SU-DHL-6 (cell line): ENCODE measurements around the gene RFX4.

Source experiments
- H2AFZ ChIP-seq: fragments of 200-600 bp; sonication (generic); 2 replicates; pipeline ENCODE4 v1.6.1; 2014; ENCODE audit warnings: low read depth, mild to moderate bottlenecking, moderate library complexity, mixed read lengths, antibody characterized with exemption, low read length; ENCODE audit not compliant: severe bottlenecking
- H3F3A ChIP-seq: fragments of 200-600 bp; shearing (Covaris generic); 2 replicates; pipeline ENCODE4 v1.6.0; 2016; ENCODE audit warnings: antibody characterized with exemption, mild to moderate bottlenecking; ENCODE audit not compliant: insufficient read depth
- H3K27ac ChIP-seq: fragments of 200-600 bp; sonication (generic); 2 replicates; pipeline ENCODE4 v1.5.1; 2016; ENCODE audit warnings: low read depth, mild to moderate bottlenecking, low read length, moderate library complexity, mixed read lengths
- H3K27me3 ChIP-seq: fragments of 200-600 bp; sonication (generic), shearing (Covaris generic); 2 replicates; pipeline ENCODE4 v1.6.0; 2014; ENCODE audit warnings: mild to moderate bottlenecking, low read length
- H3K36me3 ChIP-seq: fragments of 200-600 bp; sonication (generic); 2 replicates; pipeline ENCODE4 v1.6.1; 2014; ENCODE audit warnings: mild to moderate bottlenecking, low read length, mixed read lengths
- H3K4me2 ChIP-seq: fragments of 300-600, 200-600 bp; shearing (Covaris generic), sonication (generic); 2 replicates; pipeline ENCODE4 v1.6.0; 2014; ENCODE audit warnings: low read length, low read depth, mild to moderate bottlenecking; ENCODE audit not compliant: poor library complexity, severe bottlenecking
- H3K4me3 ChIP-seq: fragments of 200-600 bp; sonication (generic); 2 replicates; pipeline ENCODE4 v1.5.1; 2014; ENCODE audit warnings: antibody characterized with exemption, low read length, mild to moderate bottlenecking, mixed read lengths; ENCODE audit not compliant: insufficient read depth, poor library complexity, severe bottlenecking
- H3K79me2 ChIP-seq: fragments of 200-600 bp; sonication (generic); 2 replicates; pipeline ENCODE4 v1.6.1; 2014; ENCODE audit warnings: mild to moderate bottlenecking, low read length, moderate library complexity; ENCODE audit not compliant: insufficient read depth
- H3K9ac ChIP-seq: fragments of 200-600 bp; sonication (generic); 2 replicates; pipeline ENCODE4 v1.7.0; 2014; ENCODE audit warnings: mild to moderate bottlenecking, low read length
- H3K9me2 ChIP-seq: fragments of 200-600 bp; sonication (generic); replicated peaks from 2 replicates; pipeline ENCODE4 v1.6.1; 2014; ENCODE audit warnings: low read length; ENCODE audit not compliant: insufficient read depth
- H3K9me3 ChIP-seq: fragments of 200-600 bp; sonication (generic); 2 replicates; pipeline ENCODE4 v1.6.1; 2014; ENCODE audit warnings: low read length, mixed read lengths; ENCODE audit not compliant: insufficient read depth
- H4K20me1 ChIP-seq: fragments of 200-600 bp; sonication (generic); 2 replicates; pipeline ENCODE4 v1.6.1; 2014; ENCODE audit warnings: low read depth, mild to moderate bottlenecking, antibody characterized with exemption, low read length, moderate library complexity, mixed read lengths
- EZH2phosphoT487 ChIP-seq: fragments of 200-600 bp; sonication (generic), shearing (Covaris generic); conservative IDR thresholded peaks from 2 replicates; pipeline ENCODE4 v1.6.1; 2018; ENCODE audit warnings: mild to moderate bottlenecking, antibody characterized with exemption, low read length, moderate library complexity, mixed read lengths
- TF ChIP-seq, protein P1 (sequence below): fragments of 200-600 bp; sonication (generic); IDR thresholded peaks from one replicate; pipeline ENCODE4 v1.5.1; 2017; ENCODE audit warnings: antibody characterized with exemption, mild to moderate bottlenecking, low read length, moderate library complexity; ENCODE audit not compliant: insufficient read depth, poor library complexity, severe bottlenecking

Gene RFX4

DNA sequence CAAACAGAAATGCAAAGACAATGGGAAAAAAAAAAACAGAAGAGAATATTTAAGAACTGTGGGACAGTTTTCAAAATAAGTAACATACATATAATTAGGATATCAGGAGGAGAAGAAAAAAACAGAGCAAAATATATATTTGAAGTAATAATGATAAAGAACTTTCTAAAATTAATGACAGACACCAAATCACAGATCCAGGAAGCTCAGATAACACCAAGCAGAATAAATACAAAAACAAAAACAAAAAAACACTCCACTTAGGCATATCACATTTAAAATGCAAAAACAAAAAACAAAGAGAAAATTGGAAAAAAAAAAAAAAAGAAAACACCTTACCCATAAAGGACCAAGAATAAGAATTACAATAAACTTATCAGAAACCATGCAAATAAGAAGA lies 9.6 kb upstream of the RFX4 start:
- no peak overlapping the region for H3K4me2 ChIP-seq
- H3F3A ChIP-seq = no peaks in the 10 kb centered on the region
- H3K27me3 ChIP-seq = no peaks in the 10 kb centered on the region
- no peak for TF ChIP-seq EZH2phosphoT487
- TF ChIP-seq, protein P1, sequence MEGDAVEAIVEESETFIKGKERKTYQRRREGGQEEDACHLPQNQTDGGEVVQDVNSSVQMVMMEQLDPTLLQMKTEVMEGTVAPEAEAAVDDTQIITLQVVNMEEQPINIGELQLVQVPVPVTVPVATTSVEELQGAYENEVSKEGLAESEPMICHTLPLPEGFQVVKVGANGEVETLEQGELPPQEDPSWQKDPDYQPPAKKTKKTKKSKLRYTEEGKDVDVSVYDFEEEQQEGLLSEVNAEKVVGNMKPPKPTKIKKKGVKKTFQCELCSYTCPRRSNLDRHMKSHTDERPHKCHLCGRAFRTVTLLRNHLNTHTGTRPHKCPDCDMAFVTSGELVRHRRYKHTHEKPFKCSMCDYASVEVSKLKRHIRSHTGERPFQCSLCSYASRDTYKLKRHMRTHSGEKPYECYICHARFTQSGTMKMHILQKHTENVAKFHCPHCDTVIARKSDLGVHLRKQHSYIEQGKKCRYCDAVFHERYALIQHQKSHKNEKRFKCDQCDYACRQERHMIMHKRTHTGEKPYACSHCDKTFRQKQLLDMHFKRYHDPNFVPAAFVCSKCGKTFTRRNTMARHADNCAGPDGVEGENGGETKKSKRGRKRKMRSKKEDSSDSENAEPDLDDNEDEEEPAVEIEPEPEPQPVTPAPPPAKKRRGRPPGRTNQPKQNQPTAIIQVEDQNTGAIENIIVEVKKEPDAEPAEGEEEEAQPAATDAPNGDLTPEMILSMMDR = no peak
- no peaks in the 10 kb centered on the region for H3K36me3 ChIP-seq
- no peaks in the 10 kb centered on the region for H3K9me2 ChIP-seq
- H4K20me1 ChIP-seq = no peaks in the 10 kb centered on the region
- no peaks in the 10 kb centered on the region for H3K9me3 ChIP-seq
- H3K27ac ChIP-seq = no peak overlapping the region
- no peak overlapping the region for H2AFZ ChIP-seq
- H3K79me2 ChIP-seq = no peaks in the 10 kb centered on the region
- H3K9ac ChIP-seq = no peak overlapping the region
- H3K4me3 ChIP-seq = no peak overlapping the region

DNA sequence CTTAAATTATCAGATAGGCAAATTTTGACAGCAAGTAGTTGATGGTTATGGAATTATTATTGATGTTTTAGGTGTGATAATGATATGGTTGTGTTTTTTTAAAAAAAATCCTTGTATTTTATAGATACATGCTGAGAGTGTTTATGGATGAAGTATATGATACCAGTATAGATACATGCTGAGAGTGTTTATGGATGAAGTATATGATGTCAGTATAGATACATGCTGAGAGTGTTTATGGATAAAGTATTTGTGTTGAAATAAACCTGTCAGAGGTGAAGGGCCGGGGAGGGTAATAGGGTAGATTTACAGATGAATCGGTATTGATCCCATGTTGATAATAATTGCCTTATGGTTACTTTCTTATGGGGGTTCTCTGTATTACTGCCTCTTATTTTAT lies 6.0 kb upstream of the RFX4 start:
- Histone ChIP-seq H3K27ac (no peak overlapping the region), H3K9ac (no peak overlapping the region), H3F3A (no peaks in the 10 kb centered on the region), H3K27me3 (no peaks in the 10 kb centered on the region), H3K4me2 (no peak overlapping the region), H2AFZ (no peak overlapping the region), H3K4me3 (no peak overlapping the region), H3K79me2 (no peaks in the 10 kb centered on the region), H3K9me2 (no peaks in the 10 kb centered on the region), H3K9me3 (no peaks in the 10 kb centered on the region), H3K36me3 (no peaks in the 10 kb centered on the region), H4K20me1 (no peaks in the 10 kb centered on the region)
- TF ChIP-seq EZH2phosphoT487 = no peak
- TF ChIP-seq, protein P1 = no peak

DNA sequence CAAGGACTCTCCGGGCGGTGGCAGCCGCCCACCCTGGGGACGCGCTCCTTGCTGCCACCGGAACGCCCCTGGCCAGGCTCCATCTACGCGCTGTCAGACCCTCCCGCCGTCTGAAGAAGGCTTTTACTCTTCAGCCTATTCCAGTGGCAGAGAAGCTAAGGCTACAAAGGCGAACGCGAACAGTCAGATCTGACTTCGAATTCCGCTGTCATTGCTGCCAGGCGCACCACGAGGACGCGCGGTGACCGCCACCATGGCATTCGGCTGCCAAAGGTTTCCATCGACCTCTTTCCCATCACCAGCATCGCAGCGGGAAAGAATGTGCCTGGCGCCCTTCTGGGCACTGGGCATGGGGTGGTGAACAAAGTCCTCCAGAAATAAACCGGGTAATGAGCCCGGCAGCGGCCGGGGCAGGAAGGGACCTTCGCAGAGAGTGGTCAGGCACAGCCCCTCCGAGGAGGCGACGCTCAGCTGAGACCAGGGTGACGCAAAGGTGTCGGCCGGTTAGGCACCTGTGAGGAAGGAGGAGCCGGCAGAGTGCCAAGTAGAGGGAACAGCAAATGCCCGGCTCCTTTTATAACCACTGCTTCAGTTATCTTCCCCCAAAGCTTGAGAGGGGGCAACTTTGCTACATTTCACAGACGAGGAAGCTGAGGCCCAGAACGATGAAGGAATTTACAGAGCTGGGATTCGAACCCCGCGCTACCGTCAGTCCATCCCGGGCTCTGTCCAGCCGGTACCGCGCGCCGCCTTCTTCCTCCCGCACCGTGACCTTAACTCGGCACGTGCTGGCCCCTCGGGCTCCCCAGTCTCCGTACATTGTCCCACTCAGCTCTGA lies 1.9 kb upstream of the RFX4 start:
- H3K4me2 ChIP-seq = no peak overlapping the region
- no peaks in the 10 kb centered on the region for H3K79me2 ChIP-seq
- no peaks in the 10 kb centered on the region for H3K9me3 ChIP-seq
- no peak overlapping the region for H3K27ac ChIP-seq
- TF ChIP-seq, protein P1 = no peak
- TF ChIP-seq EZH2phosphoT487 = no peak
- no peak overlapping the region for H3K9ac ChIP-seq
- no peaks in the 10 kb centered on the region for H4K20me1 ChIP-seq
- no peak overlapping the region for H3K4me3 ChIP-seq
- no peaks in the 10 kb centered on the region for H3K27me3 ChIP-seq
- no peak overlapping the region for H2AFZ ChIP-seq
- no peaks in the 10 kb centered on the region for H3F3A ChIP-seq
- no peaks in the 10 kb centered on the region for H3K36me3 ChIP-seq
- no peaks in the 10 kb centered on the region for H3K9me2 ChIP-seq
